GM19023 (cell line): ENCODE data around the gene FES.
A peak's percentile ranks its signal among the peaks of the same experiment; 100 is the strongest.

Experiments used
- ATAC-seq: cut with Tn5 transposase; IDR thresholded peaks from one replicate; pipeline ENCODE4 v1.9.1; 2021; ENCODE audit warnings: mild to moderate bottlenecking, moderate library complexity; ENCODE audit not compliant: unreplicated experiment

Gene FES

DNA sequence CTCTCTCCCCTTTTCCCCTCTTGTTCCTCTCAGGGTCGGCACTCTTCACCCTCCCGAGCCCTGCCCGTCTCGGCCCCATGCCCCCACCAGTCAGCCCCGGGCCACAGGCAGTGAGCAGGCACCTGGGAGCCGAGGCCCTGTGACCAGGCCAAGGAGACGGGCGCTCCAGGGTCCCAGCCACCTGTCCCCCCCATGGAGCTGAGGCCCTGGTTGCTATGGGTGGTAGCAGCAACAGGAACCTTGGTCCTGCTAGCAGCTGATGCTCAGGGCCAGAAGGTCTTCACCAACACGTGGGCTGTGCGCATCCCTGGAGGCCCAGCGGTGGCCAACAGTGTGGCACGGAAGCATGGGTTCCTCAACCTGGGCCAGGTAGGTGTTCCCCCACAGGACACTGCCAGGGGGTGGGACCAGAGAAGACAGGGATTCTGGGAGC lies 8.7 kb upstream of the FES start:
- ATAC-seq, result no peak

GRCh38 chr15:90876046-90876445 lies 8.3 kb upstream of the FES start:
- no peak for ATAC-seq

GRCh38 chr15:90876512-90877170 lies 7.7 kb upstream of the FES start:
- ATAC-seq, result no peak

DNA sequence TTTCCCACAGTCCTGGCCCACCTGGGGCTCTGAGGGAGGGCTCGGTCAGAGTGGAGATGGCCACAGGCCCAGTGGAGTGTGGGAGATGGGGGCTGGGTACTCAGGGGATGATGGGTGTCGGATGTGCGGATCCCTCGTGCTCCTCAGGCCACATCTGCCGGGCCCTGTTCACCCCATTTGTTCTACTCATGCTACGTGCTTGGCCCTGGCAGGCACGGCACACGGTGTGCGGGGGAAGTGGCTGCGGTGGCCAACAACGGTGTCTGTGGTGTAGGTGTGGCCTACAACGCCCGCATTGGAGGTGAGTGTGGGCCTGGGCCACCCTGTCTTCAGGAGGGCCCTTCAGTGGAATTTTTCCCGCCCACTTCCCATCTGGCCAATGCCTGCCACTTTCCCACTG lies 7.0 kb upstream of the FES start:
- no peak for ATAC-seq

- no peak for ATAC-seq
Observed at GRCh38 chr15:90877996-90878395, 6.3 kb upstream of the FES start.

- no peak for ATAC-seq
Observed at GRCh38 chr15:90878660-90879059, 5.6 kb upstream of the FES start.

DNA sequence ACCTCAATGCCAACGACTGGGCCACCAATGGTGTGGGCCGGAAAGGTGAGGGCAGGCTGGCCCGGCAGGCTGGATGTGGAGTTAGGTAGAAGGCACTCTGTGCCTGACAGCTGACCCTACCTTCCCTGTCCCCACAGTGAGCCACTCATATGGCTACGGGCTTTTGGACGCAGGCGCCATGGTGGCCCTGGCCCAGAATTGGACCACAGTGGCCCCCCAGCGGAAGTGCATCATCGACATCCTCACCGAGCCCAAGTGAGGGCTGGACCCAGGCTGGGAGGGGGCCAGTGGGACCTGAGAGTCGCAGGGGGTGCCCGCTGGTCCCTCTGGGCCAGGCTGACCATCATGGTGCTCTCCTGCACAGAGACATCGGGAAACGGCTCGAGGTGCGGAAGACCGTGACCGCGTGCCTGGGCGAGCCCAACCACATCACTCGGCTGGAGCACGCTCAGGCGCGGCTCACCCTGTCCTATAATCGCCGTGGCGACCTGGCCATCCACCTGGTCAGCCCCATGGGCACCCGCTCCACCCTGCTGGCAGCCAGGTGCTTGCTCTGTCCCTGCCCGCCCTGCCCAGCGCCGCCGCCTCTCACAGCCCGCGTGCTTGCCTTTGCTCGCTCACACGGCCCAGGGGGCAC lies 4.5 kb upstream of the FES start:
- no peak for ATAC-seq

DNA sequence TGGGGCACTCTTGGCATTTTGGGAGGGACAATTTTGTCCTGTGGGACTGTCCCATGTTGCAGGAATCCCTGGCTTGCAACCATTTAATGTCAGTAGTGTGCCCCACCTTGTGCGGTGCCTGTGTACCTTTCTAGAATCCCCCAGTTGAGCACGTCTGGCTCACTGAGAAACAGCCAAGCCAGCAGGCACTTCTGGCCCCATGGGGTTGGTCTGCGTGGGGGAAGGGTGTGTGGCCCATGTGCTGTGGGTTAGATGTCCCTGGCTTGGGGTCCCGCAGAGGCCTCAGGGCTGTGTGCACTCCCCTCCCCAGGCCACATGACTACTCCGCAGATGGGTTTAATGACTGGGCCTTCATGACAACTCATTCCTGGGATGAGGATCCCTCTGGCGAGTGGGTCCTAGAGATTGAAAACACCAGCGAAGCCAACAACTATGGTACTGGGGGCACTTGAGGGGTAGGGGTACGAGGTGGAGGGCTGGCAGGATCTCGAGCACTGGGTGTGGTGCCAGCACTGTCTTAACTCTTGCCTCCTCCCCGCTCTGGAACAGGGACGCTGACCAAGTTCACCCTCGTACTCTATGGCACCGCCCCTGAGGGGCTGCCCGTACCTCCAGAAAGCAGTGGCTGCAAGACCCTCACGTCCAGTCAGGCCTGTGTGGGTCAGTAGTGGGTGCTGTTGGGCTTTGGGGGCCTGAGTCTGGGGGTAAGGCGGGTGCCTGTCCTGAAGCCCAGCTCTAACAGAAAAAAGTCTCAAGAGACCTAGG lies 3.7 kb upstream of the FES start:
- ATAC-seq, result no peak

GRCh38 chr15:90881181-90881977 lies 2.9 kb upstream of the FES start:
- ATAC-seq, result no peak

DNA sequence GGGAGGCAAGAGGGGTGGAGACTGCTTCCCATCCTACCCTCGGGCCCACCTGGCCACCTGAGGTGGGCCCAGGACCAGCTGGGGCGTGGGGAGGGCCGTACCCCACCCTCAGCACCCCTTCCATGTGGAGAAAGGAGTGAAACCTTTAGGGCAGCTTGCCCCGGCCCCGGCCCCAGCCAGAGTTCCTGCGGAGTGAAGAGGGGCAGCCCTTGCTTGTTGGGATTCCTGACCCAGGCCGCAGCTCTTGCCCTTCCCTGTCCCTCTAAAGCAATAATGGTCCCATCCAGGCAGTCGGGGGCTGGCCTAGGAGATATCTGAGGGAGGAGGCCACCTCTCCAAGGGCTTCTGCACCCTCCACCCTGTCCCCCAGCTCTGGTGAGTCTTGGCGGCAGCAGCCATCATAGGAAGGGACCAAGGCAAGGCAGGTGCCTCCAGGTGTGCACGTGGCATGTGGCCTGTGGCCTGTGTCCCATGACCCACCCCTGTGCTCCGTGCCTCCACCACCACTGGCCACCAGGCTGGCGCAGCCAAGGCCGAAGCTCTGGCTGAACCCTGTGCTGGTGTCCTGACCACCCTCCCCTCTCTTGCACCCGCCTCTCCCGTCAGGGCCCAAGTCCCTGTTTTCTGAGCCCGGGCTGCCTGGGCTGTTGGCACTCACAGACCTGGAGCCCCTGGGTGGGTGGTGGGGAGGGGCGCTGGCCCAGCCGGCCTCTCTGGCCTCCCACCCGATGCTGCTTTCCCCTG lies 2.2 kb upstream of the FES start:
- no peak for ATAC-seq

DNA sequence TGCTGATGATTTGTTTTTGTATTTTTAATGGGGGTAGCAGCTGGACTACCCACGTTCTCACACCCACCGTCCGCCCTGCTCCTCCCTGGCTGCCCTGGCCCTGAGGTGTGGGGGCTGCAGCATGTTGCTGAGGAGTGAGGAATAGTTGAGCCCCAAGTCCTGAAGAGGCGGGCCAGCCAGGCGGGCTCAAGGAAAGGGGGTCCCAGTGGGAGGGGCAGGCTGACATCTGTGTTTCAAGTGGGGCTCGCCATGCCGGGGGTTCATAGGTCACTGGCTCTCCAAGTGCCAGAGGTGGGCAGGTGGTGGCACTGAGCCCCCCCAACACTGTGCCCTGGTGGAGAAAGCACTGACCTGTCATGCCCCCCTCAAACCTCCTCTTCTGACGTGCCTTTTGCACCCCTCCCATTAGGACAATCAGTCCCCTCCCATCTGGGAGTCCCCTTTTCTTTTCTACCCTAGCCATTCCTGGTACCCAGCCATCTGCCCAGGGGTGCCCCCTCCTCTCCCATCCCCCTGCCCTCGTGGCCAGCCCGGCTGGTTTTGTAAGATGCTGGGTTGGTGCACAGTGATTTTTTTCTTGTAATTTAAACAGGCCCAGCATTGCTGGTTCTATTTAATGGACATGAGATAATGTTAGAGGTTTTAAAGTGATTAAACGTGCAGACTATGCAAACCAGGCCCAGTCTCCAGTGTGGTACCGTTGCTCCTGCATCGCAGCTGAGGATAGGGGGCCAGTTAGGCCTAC lies 1.4 kb upstream of the FES start:
- no peak for ATAC-seq

DNA sequence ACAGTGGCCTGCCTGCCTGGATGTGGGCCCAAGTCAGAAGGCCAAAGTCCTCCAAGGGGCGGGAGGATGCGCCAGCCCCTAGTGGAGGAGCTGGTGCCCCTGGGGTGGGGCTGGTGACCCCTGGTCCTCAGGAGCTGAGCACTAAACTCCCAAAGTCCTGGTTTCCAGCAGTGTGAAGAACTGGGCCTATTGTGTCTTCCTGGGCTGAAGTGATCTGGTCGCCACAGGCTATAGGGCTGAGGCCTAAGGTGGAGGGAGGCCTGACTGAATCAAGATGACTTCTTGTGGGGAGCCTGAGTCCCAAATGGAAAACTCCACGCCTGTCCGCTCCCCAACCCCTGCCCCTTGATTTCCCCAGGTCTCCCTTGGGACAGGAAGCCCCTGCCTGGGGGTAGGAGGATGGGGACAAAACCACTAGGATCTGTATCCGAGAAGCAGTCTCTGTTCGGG lies 753 bp upstream of the FES start:
- ATAC-seq, result no peak

DNA sequence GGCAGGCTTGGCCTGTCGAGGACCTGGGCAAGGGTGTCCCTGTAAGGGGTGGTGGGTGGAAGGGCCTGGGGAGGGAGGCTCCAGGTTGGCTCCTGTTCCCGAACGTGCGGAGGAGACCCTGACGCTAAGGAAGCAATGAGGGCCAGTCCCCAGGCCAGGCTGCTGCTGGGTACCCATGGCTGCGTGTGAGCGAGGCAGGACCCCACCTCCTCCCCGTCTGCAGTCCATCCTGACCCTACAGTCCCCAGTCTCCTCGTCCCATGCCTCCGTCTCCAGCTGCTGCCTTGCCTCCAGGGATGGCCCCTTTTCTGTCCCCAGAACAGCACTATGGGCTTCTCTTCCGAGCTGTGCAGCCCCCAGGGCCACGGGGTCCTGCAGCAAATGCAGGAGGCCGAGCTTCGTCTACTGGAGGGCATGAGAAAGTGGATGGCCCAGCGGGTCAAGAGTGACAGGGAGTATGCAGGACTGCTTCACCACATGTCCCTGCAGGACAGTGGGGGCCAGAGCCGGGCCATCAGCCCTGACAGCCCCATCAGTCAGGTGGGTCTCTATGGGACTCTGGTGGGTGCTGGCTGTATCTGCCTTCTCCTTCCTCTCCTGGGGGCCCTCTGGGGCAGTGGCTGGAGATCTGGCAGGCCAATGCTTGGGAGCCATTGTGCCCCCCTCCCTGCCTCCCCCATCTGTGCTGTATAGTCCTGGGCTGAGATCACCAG lies 571 bp downstream of the FES start:
- ATAC-seq, result no peak

DNA sequence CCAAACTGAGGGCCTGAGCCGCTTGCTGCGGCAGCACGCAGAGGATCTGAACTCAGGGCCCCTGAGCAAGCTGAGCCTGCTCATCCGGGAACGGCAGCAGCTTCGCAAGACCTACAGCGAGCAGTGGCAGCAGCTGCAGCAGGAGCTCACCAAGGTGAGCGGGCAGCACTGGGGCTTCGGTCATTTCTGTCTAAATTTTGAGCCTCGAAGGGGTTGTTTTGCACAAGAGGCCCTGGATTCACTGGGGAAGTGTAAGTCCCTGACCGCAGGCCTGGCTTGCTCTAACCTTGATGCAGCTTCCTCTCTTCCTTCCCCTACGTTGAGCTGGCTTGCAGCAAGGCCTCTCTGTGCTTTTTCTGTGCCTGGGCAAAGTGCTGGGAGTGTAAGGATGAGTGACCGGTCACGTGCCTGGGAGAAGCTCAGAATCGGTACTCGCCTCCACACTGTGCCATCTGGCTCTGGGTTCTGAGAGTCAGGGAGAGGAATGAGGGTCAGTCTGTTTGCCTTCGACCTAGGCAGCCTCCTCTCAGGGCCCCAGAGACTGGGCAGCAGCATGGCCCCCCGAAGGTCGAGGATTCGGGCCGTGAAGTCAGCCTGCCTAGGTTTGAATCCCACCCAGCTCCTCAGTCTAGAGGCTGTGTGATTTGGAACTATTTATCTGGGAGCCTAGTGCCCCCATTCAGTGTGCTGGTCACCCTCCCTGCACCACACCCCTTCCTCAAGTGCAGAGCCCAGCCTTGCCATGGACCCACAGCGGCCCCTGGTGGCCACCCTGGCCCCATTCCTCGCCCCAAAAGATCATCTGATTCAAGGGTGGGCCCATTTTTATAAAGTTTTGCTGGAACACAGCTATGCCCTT lies 1.4 kb downstream of the FES start:
- peak; percentile 51 for ATAC-seq

DNA sequence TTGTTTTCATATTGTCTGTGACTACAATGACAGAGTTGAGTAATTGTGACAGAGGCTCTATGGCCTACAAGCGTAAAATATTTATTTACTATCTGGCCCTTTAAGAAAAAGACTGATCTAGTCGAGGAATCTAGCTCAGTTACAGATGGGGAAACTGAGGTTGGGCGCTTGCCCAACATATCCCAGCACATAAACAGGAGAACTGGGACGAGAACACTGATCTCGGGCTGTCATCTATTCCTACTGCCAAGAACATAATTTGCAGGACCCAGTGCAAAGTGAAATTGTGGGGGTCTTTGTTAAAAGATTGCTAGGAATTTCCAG lies 1.9 kb downstream of the FES start:
- ATAC-seq, result no peak

GRCh38 chr15:90887037-90887481 lies 2.8 kb downstream of the FES start:
- no peak for ATAC-seq

GRCh38 chr15:90889313-90889730 lies 5.0 kb downstream of the FES start:
- ATAC-seq, result no peak

DNA sequence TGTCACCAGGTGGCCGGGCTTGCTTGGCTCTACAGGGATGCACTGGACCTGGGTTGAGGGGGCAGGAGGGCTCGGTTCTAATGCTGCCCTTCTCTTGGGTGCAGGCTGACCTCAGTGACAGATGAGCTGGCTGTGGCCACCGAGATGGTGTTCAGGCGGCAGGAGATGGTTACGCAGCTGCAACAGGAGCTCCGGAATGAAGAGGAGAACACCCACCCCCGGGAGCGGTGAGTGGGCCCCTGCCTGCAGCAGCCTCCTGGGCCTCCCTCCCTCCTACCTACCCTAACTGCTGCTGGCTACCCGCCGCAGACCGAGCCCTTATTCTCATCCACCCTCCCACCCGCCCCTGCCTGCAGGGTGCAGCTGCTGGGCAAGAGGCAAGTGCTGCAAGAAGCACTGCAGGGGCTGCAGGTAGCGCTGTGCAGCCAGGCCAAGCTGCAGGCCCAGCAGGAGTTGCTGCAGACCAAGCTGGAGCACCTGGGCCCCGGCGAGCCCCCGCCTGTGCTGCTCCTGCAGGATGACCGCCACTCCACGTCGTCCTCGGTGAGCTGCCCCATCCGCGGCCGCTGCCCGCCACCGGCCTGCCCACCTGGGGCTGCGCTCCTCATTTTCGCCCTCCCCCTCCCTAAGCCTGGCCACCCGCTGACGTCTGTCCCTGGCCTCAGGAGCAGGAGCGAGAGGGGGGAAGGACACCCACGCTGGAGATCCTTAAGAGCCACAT lies 5.6 kb downstream of the FES start:
- no peak for ATAC-seq
